ENCODE measurements around the gene DDHD1.

The DDHD1 gene

GRCh38 chr14:53002576-53002975 is 150.5 kb downstream of the DDHD1 start:
- Histone ChIP-seq H3K9me3 (ENCODE audit: control insufficient read depth in 2 of 2, low read length in 2 of 2) (no peaks in the 10 kb centered on the region), H3K27me3 (ENCODE audit: control insufficient read depth in 2 of 2, insufficient read depth in 2 of 2, low read length in 2 of 2) (no peaks in the 10 kb centered on the region), H3K9ac (ENCODE audit: low read depth in 1 of 2, low read length in 2 of 2) (no peak overlapping the region), H3K27ac (ENCODE audit: low read depth in 2 of 2, low read length in 2 of 2) (no peak overlapping the region), H3K36me3 (ENCODE audit: control insufficient read depth in 2 of 2, insufficient read depth in 2 of 2, low read length in 2 of 2) (no peaks in the 10 kb centered on the region), H3K4me3 (ENCODE audit: low read length in 2 of 2) (no peak overlapping the region), H3K4me1 (ENCODE audit: control insufficient read depth in 2 of 2, insufficient read depth in 2 of 2, low read length in 2 of 2) (no peaks in the 10 kb centered on the region)

GRCh38 chr14:53001787-53002378 is 151.2 kb downstream of the DDHD1 start:
- no peaks in the 10 kb centered on the region for H3K36me3 ChIP-seq (ENCODE audit: control insufficient read depth in 2 of 2, insufficient read depth in 2 of 2, low read length in 2 of 2)
- H3K27ac ChIP-seq (ENCODE audit: low read depth in 2 of 2, low read length in 2 of 2): no peak overlapping the region

GRCh38 chr14:52998376-52999015 is 154.6 kb downstream of the DDHD1 start:
- Histone ChIP-seq H3K4me3 (ENCODE audit: low read length in 2 of 2) (no peak overlapping the region), H3K27me3 (ENCODE audit: control insufficient read depth in 2 of 2, insufficient read depth in 2 of 2, low read length in 2 of 2) (no peaks in the 10 kb centered on the region), H3K27ac (ENCODE audit: low read depth in 2 of 2, low read length in 2 of 2) (peak overlapping the region; percentile 14 to 24), H3K9ac (ENCODE audit: low read depth in 1 of 2, low read length in 2 of 2) (no peak overlapping the region), H3K4me1 (ENCODE audit: control insufficient read depth in 2 of 2, insufficient read depth in 2 of 2, low read length in 2 of 2) (no peaks in the 10 kb centered on the region), H3K9me3 (ENCODE audit: control insufficient read depth in 2 of 2, low read length in 2 of 2) (no peaks in the 10 kb centered on the region), H3K36me3 (ENCODE audit: control insufficient read depth in 2 of 2, insufficient read depth in 2 of 2, low read length in 2 of 2) (no peaks in the 10 kb centered on the region)

More at GRCh38 chr14:53001787-53002378, 151.2 kb downstream of the DDHD1 start:
- no peaks in the 10 kb centered on the region for H3K4me1 ChIP-seq (ENCODE audit: control insufficient read depth in 2 of 2, insufficient read depth in 2 of 2, low read length in 2 of 2)
- H3K4me3 ChIP-seq (ENCODE audit: low read length in 2 of 2): no peak overlapping the region
- no peaks in the 10 kb centered on the region for H3K27me3 ChIP-seq (ENCODE audit: control insufficient read depth in 2 of 2, insufficient read depth in 2 of 2, low read length in 2 of 2)
- H3K9me3 ChIP-seq (ENCODE audit: control insufficient read depth in 2 of 2, low read length in 2 of 2): no peaks in the 10 kb centered on the region
- no peak overlapping the region for H3K9ac ChIP-seq (ENCODE audit: low read depth in 1 of 2, low read length in 2 of 2)

GRCh38 chr14:52996493-52996892 is 156.6 kb downstream of the DDHD1 start:
- Histone ChIP-seq H3K9me3 (ENCODE audit: control insufficient read depth in 2 of 2, low read length in 2 of 2) (no peaks in the 10 kb centered on the region), H3K27me3 (ENCODE audit: control insufficient read depth in 2 of 2, insufficient read depth in 2 of 2, low read length in 2 of 2) (no peaks in the 10 kb centered on the region), H3K4me3 (ENCODE audit: low read length in 2 of 2) (no peak overlapping the region), H3K27ac (ENCODE audit: low read depth in 2 of 2, low read length in 2 of 2) (no peak overlapping the region), H3K9ac (ENCODE audit: low read depth in 1 of 2, low read length in 2 of 2) (no peak overlapping the region), H3K4me1 (ENCODE audit: control insufficient read depth in 2 of 2, insufficient read depth in 2 of 2, low read length in 2 of 2) (no peaks in the 10 kb centered on the region), H3K36me3 (ENCODE audit: control insufficient read depth in 2 of 2, insufficient read depth in 2 of 2, low read length in 2 of 2) (no peaks in the 10 kb centered on the region)

GRCh38 chr14:52995998-52996397 is 157.1 kb downstream of the DDHD1 start:
- Histone ChIP-seq H3K4me3 (ENCODE audit: low read length in 2 of 2) (no peak overlapping the region), H3K36me3 (ENCODE audit: control insufficient read depth in 2 of 2, insufficient read depth in 2 of 2, low read length in 2 of 2) (no peaks in the 10 kb centered on the region), H3K4me1 (ENCODE audit: control insufficient read depth in 2 of 2, insufficient read depth in 2 of 2, low read length in 2 of 2) (no peaks in the 10 kb centered on the region), H3K9me3 (ENCODE audit: control insufficient read depth in 2 of 2, low read length in 2 of 2) (no peaks in the 10 kb centered on the region), H3K9ac (ENCODE audit: low read depth in 1 of 2, low read length in 2 of 2) (no peak overlapping the region), H3K27me3 (ENCODE audit: control insufficient read depth in 2 of 2, insufficient read depth in 2 of 2, low read length in 2 of 2) (no peaks in the 10 kb centered on the region), H3K27ac (ENCODE audit: low read depth in 2 of 2, low read length in 2 of 2) (no peak overlapping the region)

GRCh38 chr14:52992236-52992870 is 160.8 kb downstream of the DDHD1 start:
- no peak overlapping the region for H3K9ac ChIP-seq (ENCODE audit: low read depth in 1 of 2, low read length in 2 of 2)
- H3K4me1 ChIP-seq (ENCODE audit: control insufficient read depth in 2 of 2, insufficient read depth in 2 of 2, low read length in 2 of 2): no peaks in the 10 kb centered on the region
- no peaks in the 10 kb centered on the region for H3K9me3 ChIP-seq (ENCODE audit: control insufficient read depth in 2 of 2, low read length in 2 of 2)

GRCh38 chr14:52988139-52988538 is 165.0 kb downstream of the DDHD1 start:
- H3K9ac ChIP-seq (ENCODE audit: low read depth in 1 of 2, low read length in 2 of 2): no peak overlapping the region
- H3K9me3 ChIP-seq (ENCODE audit: control insufficient read depth in 2 of 2, low read length in 2 of 2): no peaks in the 10 kb centered on the region
- H3K4me1 ChIP-seq (ENCODE audit: control insufficient read depth in 2 of 2, insufficient read depth in 2 of 2, low read length in 2 of 2): no peaks in the 10 kb centered on the region
- H3K4me3 ChIP-seq (ENCODE audit: low read length in 2 of 2): no peak overlapping the region
- no peak overlapping the region for H3K27ac ChIP-seq (ENCODE audit: low read depth in 2 of 2, low read length in 2 of 2)
- no peaks in the 10 kb centered on the region for H3K27me3 ChIP-seq (ENCODE audit: control insufficient read depth in 2 of 2, insufficient read depth in 2 of 2, low read length in 2 of 2)
- H3K36me3 ChIP-seq (ENCODE audit: control insufficient read depth in 2 of 2, insufficient read depth in 2 of 2, low read length in 2 of 2): no peaks in the 10 kb centered on the region

More at GRCh38 chr14:52992236-52992870, 160.8 kb downstream of the DDHD1 start:
- Histone ChIP-seq H3K27me3 (ENCODE audit: control insufficient read depth in 2 of 2, insufficient read depth in 2 of 2, low read length in 2 of 2) (no peaks in the 10 kb centered on the region), H3K27ac (ENCODE audit: low read depth in 2 of 2, low read length in 2 of 2) (no peak overlapping the region), H3K4me3 (ENCODE audit: low read length in 2 of 2) (no peak overlapping the region), H3K36me3 (ENCODE audit: control insufficient read depth in 2 of 2, insufficient read depth in 2 of 2, low read length in 2 of 2) (no peaks in the 10 kb centered on the region)

- Histone ChIP-seq H3K9ac (ENCODE audit: low read depth in 1 of 2, low read length in 2 of 2) (no peak overlapping the region), H3K4me3 (ENCODE audit: low read length in 2 of 2) (no peak overlapping the region), H3K36me3 (ENCODE audit: control insufficient read depth in 2 of 2, insufficient read depth in 2 of 2, low read length in 2 of 2) (no peaks in the 10 kb centered on the region), H3K27ac (ENCODE audit: low read depth in 2 of 2, low read length in 2 of 2) (no peak overlapping the region), H3K27me3 (ENCODE audit: control insufficient read depth in 2 of 2, insufficient read depth in 2 of 2, low read length in 2 of 2) (no peaks in the 10 kb centered on the region), H3K9me3 (ENCODE audit: control insufficient read depth in 2 of 2, low read length in 2 of 2) (no peaks in the 10 kb centered on the region), H3K4me1 (ENCODE audit: control insufficient read depth in 2 of 2, insufficient read depth in 2 of 2, low read length in 2 of 2) (no peaks in the 10 kb centered on the region)
These were observed 165.6 kb downstream of the DDHD1 start for GRCh38 chr14:52987514-52987913.

GRCh38 chr14:52987042-52987441 is 166.1 kb downstream of the DDHD1 start:
- Histone ChIP-seq H3K36me3 (ENCODE audit: control insufficient read depth in 2 of 2, insufficient read depth in 2 of 2, low read length in 2 of 2) (no peaks in the 10 kb centered on the region), H3K9ac (ENCODE audit: low read depth in 1 of 2, low read length in 2 of 2) (no peak overlapping the region), H3K9me3 (ENCODE audit: control insufficient read depth in 2 of 2, low read length in 2 of 2) (no peaks in the 10 kb centered on the region), H3K27me3 (ENCODE audit: control insufficient read depth in 2 of 2, insufficient read depth in 2 of 2, low read length in 2 of 2) (no peaks in the 10 kb centered on the region), H3K4me1 (ENCODE audit: control insufficient read depth in 2 of 2, insufficient read depth in 2 of 2, low read length in 2 of 2) (no peaks in the 10 kb centered on the region), H3K4me3 (ENCODE audit: low read length in 2 of 2) (no peak overlapping the region), H3K27ac (ENCODE audit: low read depth in 2 of 2, low read length in 2 of 2) (no peak overlapping the region)

All from mucosa of rectum (tissue), 2 donors.